GM12873 (cell line): ENCODE data around the gene TMEM81.

Experiments used
- CTCF ChIP-seq: IDR thresholded peaks from 2 replicates; pipeline ENCODE4 v1.5.1; 2012; ENCODE audit warnings: low read depth, mild to moderate bottlenecking, moderate library complexity, low read length, control low read depth; ENCODE audit not compliant: insufficient read depth; ENCODE audit errors: missing control alignments

Gene TMEM81

GRCh38 chr1:205084360-205084759, at the start of gene TMEM81:
TSS of gene TMEM81 (minus strand) at chr1:205084460. CDS start at chr1:205084320, 140 bp downstream.
- no peak for TF ChIP-seq CTCF

GRCh38 chr1:205133287-205133686, 49.0 kb upstream of the TMEM81 start:
- no peak for TF ChIP-seq CTCF

GRCh38 chr1:205129447-205130029, 45.3 kb upstream of the TMEM81 start:
- TF ChIP-seq CTCF = no peak

GRCh38 chr1:205128050-205128449, 43.8 kb upstream of the TMEM81 start:
- no peak for TF ChIP-seq CTCF

GRCh38 chr1:205127646-205128045, 43.4 kb upstream of the TMEM81 start:
- no peak for TF ChIP-seq CTCF

GRCh38 chr1:205124726-205125125, 40.5 kb upstream of the TMEM81 start:
- no peak for TF ChIP-seq CTCF

GRCh38 chr1:205122489-205122882, 38.2 kb upstream of the TMEM81 start:
- TF ChIP-seq CTCF = no peak
